H9 (cell line): ENCODE results near the gene ENC1. TPM values are rescaled to one million over a fixed set of nuclear protein-coding genes. Genes with fewer than 3 reads are reported as not detected.

ENCODE experiments used
- DNase-seq: peaks from one replicate; pipeline ENCODE4 v3.0.0-alpha.2; 2017
- H2AFZ ChIP-seq: one replicate; pipeline ENCODE4 v1.6.1; 2013; ENCODE audit warnings: mild to moderate bottlenecking, low read length, control low read depth, moderate library complexity
- H2AK5ac ChIP-seq: 2 replicates; pipeline ENCODE4 v1.6.1; 2013; ENCODE audit warnings: low read length, control low read depth, mixed read lengths; ENCODE audit not compliant: insufficient read length
- H2BK120ac ChIP-seq: one replicate; pipeline ENCODE4 v1.6.1; 2013; ENCODE audit warnings: low read depth, mild to moderate bottlenecking, low read length, control low read depth, inconsistent platforms; ENCODE audit not compliant: poor library complexity, severe bottlenecking
- H2BK12ac ChIP-seq: 2 replicates; pipeline ENCODE4 v1.6.1; 2013; ENCODE audit warnings: low read length, control low read depth, mixed read lengths, low read depth; ENCODE audit not compliant: insufficient read length
- H2BK15ac ChIP-seq: 2 replicates; pipeline ENCODE4 v1.6.1; 2013; ENCODE audit warnings: low read depth, low read length, control low read depth
- H2BK20ac ChIP-seq: one replicate; pipeline ENCODE4 v1.6.1; 2013; ENCODE audit warnings: low read depth, mild to moderate bottlenecking, low read length, control low read depth, inconsistent platforms; ENCODE audit not compliant: poor library complexity, severe bottlenecking
- H2BK5ac ChIP-seq: 2 replicates; pipeline ENCODE4 v1.6.1; 2013; ENCODE audit warnings: low read length, control low read depth, mixed read lengths; ENCODE audit not compliant: insufficient read length
- H3K14ac ChIP-seq: 2 replicates; pipeline ENCODE4 v1.6.1; 2013; ENCODE audit warnings: low read length, control low read depth; ENCODE audit not compliant: insufficient read depth
- H3K18ac ChIP-seq: 2 replicates; pipeline ENCODE4 v1.6.1; 2013; ENCODE audit warnings: low read depth, mild to moderate bottlenecking, mixed read lengths, low read length, control low read depth; ENCODE audit not compliant: insufficient read length
- H3K23ac ChIP-seq: 2 replicates; pipeline ENCODE4 v1.6.1; 2013; ENCODE audit warnings: low read length, control low read depth, mixed read lengths, low read depth; ENCODE audit not compliant: insufficient read length
- H3K23me2 ChIP-seq: 2 replicates; pipeline ENCODE4 v1.6.1; 2013; ENCODE audit warnings: low read depth, mild to moderate bottlenecking, mixed read lengths, low read length, control low read depth; ENCODE audit not compliant: insufficient read length, poor library complexity, severe bottlenecking
- H3K27ac ChIP-seq: 2 replicates; pipeline ENCODE4 v1.5.1; 2013; ENCODE audit warnings: low read length, control low read depth, mixed read lengths, low read depth; ENCODE audit not compliant: insufficient read length
- H3K27me3 ChIP-seq: 2 replicates; pipeline ENCODE4 v1.6.1; 2013; ENCODE audit warnings: low read length, control low read depth, inconsistent platforms; ENCODE audit not compliant: insufficient read depth
- H3K4ac ChIP-seq: 2 replicates; pipeline ENCODE4 v1.6.1; 2013; ENCODE audit warnings: low read depth, mild to moderate bottlenecking, control low read depth, inconsistent platforms, low read length, moderate library complexity
- H3K4me1 ChIP-seq: 2 replicates; pipeline ENCODE4 v1.6.1; 2013; ENCODE audit warnings: low read length, control low read depth, inconsistent platforms; ENCODE audit not compliant: insufficient read depth
- H3K4me2 ChIP-seq: 2 replicates; pipeline ENCODE4 v1.6.1; 2013; ENCODE audit warnings: low read length, control low read depth, mixed read lengths; ENCODE audit not compliant: insufficient read length, insufficient read depth
- H3K56ac ChIP-seq: 2 replicates; pipeline ENCODE4 v1.6.1; 2013; ENCODE audit warnings: low read depth, mild to moderate bottlenecking, mixed read lengths, low read length, control low read depth; ENCODE audit not compliant: insufficient read length
- H3K79me1 ChIP-seq: 2 replicates; pipeline ENCODE4 v1.6.1; 2013; ENCODE audit warnings: low read depth, mild to moderate bottlenecking, moderate library complexity, low read length, control low read depth, inconsistent platforms; ENCODE audit not compliant: insufficient read depth, poor library complexity, severe bottlenecking
- H3K79me2 ChIP-seq: 2 replicates; pipeline ENCODE4 v1.6.1; 2013; ENCODE audit warnings: low read length, control low read depth, inconsistent platforms; ENCODE audit not compliant: insufficient read depth
- H3K9ac ChIP-seq: 2 replicates; pipeline ENCODE4 v1.6.1; 2013; ENCODE audit warnings: low read length, control low read depth, mixed read lengths; ENCODE audit not compliant: insufficient read length; ENCODE audit errors: extremely low read depth
- H3K9me3 ChIP-seq: one replicate; pipeline ENCODE4 v1.6.1; 2013; ENCODE audit warnings: low read depth, low read length, inconsistent platforms; ENCODE audit not compliant: control insufficient read depth
- H3T11ph ChIP-seq: one replicate; pipeline ENCODE4 v1.6.1; 2013; ENCODE audit warnings: mild to moderate bottlenecking, low read length, control low read depth, inconsistent platforms
- H4K20me1 ChIP-seq: one replicate; pipeline ENCODE4 v1.6.1; 2013; ENCODE audit not compliant: control insufficient read depth, insufficient read length, insufficient read depth
- H4K5ac ChIP-seq: 2 replicates; pipeline ENCODE4 v1.6.1; 2013; ENCODE audit warnings: low read depth, mild to moderate bottlenecking, mixed read lengths, low read length, control low read depth; ENCODE audit not compliant: insufficient read length
- H4K8ac ChIP-seq: replicated peaks from 2 replicates; pipeline ENCODE4 v1.6.1; 2013; ENCODE audit warnings: low read length, control low read depth, mixed read lengths, low read depth; ENCODE audit not compliant: insufficient read length
- H4K91ac ChIP-seq: 2 replicates; pipeline ENCODE4 v1.6.1; 2013; ENCODE audit warnings: low read depth, mild to moderate bottlenecking, moderate library complexity, mixed read lengths, low read length, control low read depth; ENCODE audit not compliant: insufficient read length
- H3K27ac Mint-ChIP-seq, 3 experiments: 2 replicates in 2 of 3; 3 replicates in 1 of 3; pipeline ENCODE4 v1.8.0; 2020 to 2021; ENCODE audit warnings: mixed read lengths in 3 of 3, mild to moderate bottlenecking in 1 of 3, moderate library complexity in 1 of 3
- H3K27me3 Mint-ChIP-seq: 2 replicates; pipeline ENCODE4 v1.8.0; 2021; ENCODE audit warnings: low read depth, mild to moderate bottlenecking, moderate library complexity, mixed read lengths
- H3K36me3 Mint-ChIP-seq, 3 experiments: 2 replicates in 2 of 3; 3 replicates in 1 of 3; pipeline ENCODE4 v1.8.0; 2020 to 2021; ENCODE audit warnings: low read depth in 3 of 3, mixed read lengths in 3 of 3; ENCODE audit not compliant: insufficient read depth in 1 of 3
- H3K4me1 Mint-ChIP-seq, 2 experiments: 2 replicates each; pipeline ENCODE4 v1.8.0; 2020; ENCODE audit warnings: mixed read lengths in 2 of 2
- H3K4me3 Mint-ChIP-seq, 2 experiments: 2 replicates in 1 of 2; 3 replicates in 1 of 2; pipeline ENCODE4 v1.8.0; 2020 to 2021; ENCODE audit warnings: mild to moderate bottlenecking in 2 of 2, mixed read lengths in 2 of 2, moderate library complexity in 1 of 2
- H3K9me3 Mint-ChIP-seq, 2 experiments: 2 replicates in 1 of 2; 3 replicates in 1 of 2; pipeline ENCODE4 v1.8.0; 2020; ENCODE audit warnings: mild to moderate bottlenecking in 2 of 2, mixed read lengths in 2 of 2, moderate library complexity in 1 of 2
- WGBS: extraction: QIAGEN DNeasy Blood & Tissue Kit; methylation state at CpG from one replicate; pipeline ENCODE4 v1.1.7; 2013; ENCODE audit warnings: missing lambda C conversion rate, low lambda C conversion rate, mixed read lengths; ENCODE audit not compliant: insufficient read length; ENCODE audit errors: extremely low coverage; 5-methylcytosine and 5-hydroxymethylcytosine counted together
- total RNA-seq: library from RNA; stranded (reverse); gene quantifications from 2 replicates; pipeline ENCODE4 v1.2.1, GENCODE V29; 2021
- TF ChIP-seq, protein P1 (sequence below): fragments of 200-600 bp; sonication (generic); conservative IDR thresholded peaks from 3 replicates; pipeline ENCODE4 v1.8.0; 2021; ENCODE audit warnings: antibody characterized with exemption, mild to moderate bottlenecking

The ENC1 gene
- total RNA-seq, 1 experiment from 2014 or later, result 14.4 TPM

DNA sequence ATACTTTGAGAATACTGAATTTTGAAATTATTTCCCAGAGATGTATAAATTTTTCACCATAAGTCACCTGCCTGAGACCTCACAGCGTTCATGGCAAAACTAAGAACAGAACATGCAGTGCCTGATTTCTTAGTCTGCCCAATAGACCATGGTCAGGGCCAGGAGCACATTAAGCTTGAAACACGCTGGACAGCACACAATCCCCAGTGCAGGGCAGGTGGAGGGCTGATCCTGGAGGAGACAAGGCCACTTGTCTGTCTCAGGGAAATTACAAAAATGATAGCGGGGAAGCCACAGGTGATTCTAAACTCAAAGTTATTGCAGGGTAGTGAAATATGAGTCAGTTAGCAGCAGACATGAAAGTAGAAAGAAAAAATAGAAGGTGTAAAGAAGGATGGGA, 18.6 kb upstream of the ENC1 start:
- no peaks in the 10 kb centered on the region for H3K79me2 ChIP-seq
- H2BK15ac ChIP-seq, result no peak overlapping the region
- H3K4me1 ChIP-seq, result no peaks in the 10 kb centered on the region
- H2BK12ac ChIP-seq, result no peak overlapping the region
- Mint-ChIP-seq H3K4me3 (no peak overlapping the region), H3K36me3 (peaks cover 0 to 8% (median 0%) of the 10 kb centered on the region in 3 experiments; a peak in 2 of 7 replicates), H3K9me3 (peaks cover 6 to 7% of the 10 kb centered on the region in 2 experiments; a peak in 3 of 5 replicates), H3K27me3 (no peaks in the 10 kb centered on the region), H3K4me1 (peaks cover under 1 to 4% of the 10 kb centered on the region in 2 experiments; a peak in 3 of 4 replicates), H3K27ac (no peak overlapping the region)
- no peaks in the 10 kb centered on the region for H3K79me1 ChIP-seq
- H3K14ac ChIP-seq, result no peak overlapping the region
- H2AK5ac ChIP-seq, result no peak overlapping the region
- H4K5ac ChIP-seq, result no peak overlapping the region
- no peak overlapping the region for H3K18ac ChIP-seq
- no peak overlapping the region for H4K91ac ChIP-seq
- H3K9ac ChIP-seq, result no peak overlapping the region
- H3K27ac ChIP-seq, result no peak overlapping the region
- H3K4me2 ChIP-seq, result no peak overlapping the region
- no peak overlapping the region for H2BK120ac ChIP-seq
- H3K23me2 ChIP-seq, result no peaks in the 10 kb centered on the region
- no peak overlapping the region for H3K56ac ChIP-seq
- no peaks in the 10 kb centered on the region for H3K9me3 ChIP-seq
- no peaks in the 10 kb centered on the region for H3K27me3 ChIP-seq
- no peak overlapping the region for H3K23ac ChIP-seq
- TF ChIP-seq, protein P1, sequence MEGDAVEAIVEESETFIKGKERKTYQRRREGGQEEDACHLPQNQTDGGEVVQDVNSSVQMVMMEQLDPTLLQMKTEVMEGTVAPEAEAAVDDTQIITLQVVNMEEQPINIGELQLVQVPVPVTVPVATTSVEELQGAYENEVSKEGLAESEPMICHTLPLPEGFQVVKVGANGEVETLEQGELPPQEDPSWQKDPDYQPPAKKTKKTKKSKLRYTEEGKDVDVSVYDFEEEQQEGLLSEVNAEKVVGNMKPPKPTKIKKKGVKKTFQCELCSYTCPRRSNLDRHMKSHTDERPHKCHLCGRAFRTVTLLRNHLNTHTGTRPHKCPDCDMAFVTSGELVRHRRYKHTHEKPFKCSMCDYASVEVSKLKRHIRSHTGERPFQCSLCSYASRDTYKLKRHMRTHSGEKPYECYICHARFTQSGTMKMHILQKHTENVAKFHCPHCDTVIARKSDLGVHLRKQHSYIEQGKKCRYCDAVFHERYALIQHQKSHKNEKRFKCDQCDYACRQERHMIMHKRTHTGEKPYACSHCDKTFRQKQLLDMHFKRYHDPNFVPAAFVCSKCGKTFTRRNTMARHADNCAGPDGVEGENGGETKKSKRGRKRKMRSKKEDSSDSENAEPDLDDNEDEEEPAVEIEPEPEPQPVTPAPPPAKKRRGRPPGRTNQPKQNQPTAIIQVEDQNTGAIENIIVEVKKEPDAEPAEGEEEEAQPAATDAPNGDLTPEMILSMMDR, result no peak
- WGBS, result no CpG with 5 or more reads among the region's 3 CpGs
- no peak for DNase-seq
- H3K4ac ChIP-seq, result no peak overlapping the region
- H2AFZ ChIP-seq, result no peak overlapping the region
- no peak overlapping the region for H2BK5ac ChIP-seq
- H4K20me1 ChIP-seq, result no peaks in the 10 kb centered on the region
- H4K8ac ChIP-seq, result no peak overlapping the region
- H3T11ph ChIP-seq, result no peak overlapping the region
- H2BK20ac ChIP-seq, result no peak overlapping the region
